HepG2 (cell line): ENCODE measurements around the gene NOX4. TPM values are rescaled to one million over a fixed set of nuclear protein-coding genes. Genes with fewer than 3 reads are reported as not detected.

Source experiments
- ARID2 ChIP-seq: sonication (generic); formaldehyde crosslinking; IDR thresholded peaks from 2 replicates; pipeline ENCODE4 v1.8.1; 2022; ENCODE audit warnings: mild to moderate bottlenecking, missing genetic modification reagents, borderline replicate concordance
- SOX6 ChIP-seq, 2 experiments: fragments of 450-650 bp in 1 of 2; sonication (generic) in 1 of 2; formaldehyde crosslinking in 1 of 2; IDR thresholded peaks; 2 replicates each; pipeline versions ENCODE4 v1.4.0 to v1.6.1; 2017 to 2020; ENCODE audit warnings: antibody characterized with exemption in 1 of 2, mild to moderate bottlenecking in 1 of 2, missing genetic modification reagents in 1 of 2
- ZNF615 ChIP-seq: sonication (generic); formaldehyde crosslinking; IDR thresholded peaks from 2 replicates; pipeline ENCODE4 v1.5.0; 2020; ENCODE audit warnings: mild to moderate bottlenecking, missing genetic modification reagents, borderline replicate concordance
- polyA plus RNA-seq, 8 experiments: library from polyadenylated mRNA; depleted of rRNA in 3 of 8; stranded (reverse) in 7 of 8; unstranded in 1 of 8; fragments of >200 nt; fragmentation: Illumina TruSeq in 4 of 8; extraction: Trizol in 4 of 8; gene quantifications; 2 replicates each; pipeline versions ENCODE4 v1.2.1 to v1.2.3, GENCODE V29; 2011 to 2016; ENCODE audit warnings: low read depth in 4 of 8, missing spikeins in 1 of 8, mixed read lengths in 1 of 8; ENCODE audit not compliant: insufficient read depth in 1 of 8
- total RNA-seq, 5 experiments: library from RNA; depleted of rRNA; stranded (reverse); fragments of >200 nt; fragmentation: Illumina TruSeq; extraction: Trizol; gene quantifications; 2 replicates each; pipeline ENCODE4 v1.2.3, GENCODE V29; 2016; ENCODE audit warnings: low read depth in 1 of 5

The NOX4 gene
- total and polyA plus RNA-seq, 2 of the 13 experiments (the other 11 are each of a cell fraction or from before 2014, with no cell fraction given) = not detected

DNA sequence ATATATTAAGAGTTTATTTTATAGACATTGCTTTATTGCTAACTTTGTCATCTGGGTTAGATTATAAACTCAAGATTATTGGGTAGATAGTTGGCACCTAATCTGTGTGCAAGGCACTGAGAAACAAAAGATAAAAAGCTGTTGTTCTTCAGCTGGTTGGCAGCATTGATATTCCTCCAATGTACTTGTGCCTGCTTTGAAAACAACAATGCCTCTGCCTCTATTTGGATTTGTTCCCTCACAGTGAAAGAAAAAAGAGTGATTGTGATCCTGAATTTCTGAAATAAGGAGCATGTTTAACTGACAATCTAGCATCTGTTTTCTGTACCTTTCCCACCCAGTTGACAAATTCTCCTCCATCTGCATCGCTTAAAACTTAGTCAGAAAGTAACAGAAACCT is 215.2 kb downstream of the NOX4 start (continued):
- TF ChIP-seq ARID2 (no peak), SOX6 (IDR thresholded peaks at IDR 0.05) (no peak), SOX6 (CRISPR knock-in tag; IDR thresholded peaks at IDR 0.05) (no peak), ZNF615 (CRISPR knock-in tag) (no peak)
- TF ChIP-seq, all 625 proteins: peak for 0

Other genes starting within 250 kb of the NOX4 start
- gene TRIM77, start 218.9 kb upstream of the NOX4 start, total RNA-seq (2016; rRNA removed; fragmentation: Illumina TruSeq; extraction: Trizol) = not detected in 2 replicates
- not detected in 2 replicates for gene TRIM77, start 218.9 kb upstream of the NOX4 start, polyA plus RNA-seq (2011; rRNA removed)